HG03045 (cell line): ENCODE results near the gene SRPRB.

Source experiments
- ATAC-seq: cut with Tn5 transposase; IDR thresholded peaks from one replicate; pipeline ENCODE4 v1.9.1; 2021; ENCODE audit warnings: mild to moderate bottlenecking, moderate library complexity; ENCODE audit not compliant: unreplicated experiment

The SRPRB gene

DNA sequence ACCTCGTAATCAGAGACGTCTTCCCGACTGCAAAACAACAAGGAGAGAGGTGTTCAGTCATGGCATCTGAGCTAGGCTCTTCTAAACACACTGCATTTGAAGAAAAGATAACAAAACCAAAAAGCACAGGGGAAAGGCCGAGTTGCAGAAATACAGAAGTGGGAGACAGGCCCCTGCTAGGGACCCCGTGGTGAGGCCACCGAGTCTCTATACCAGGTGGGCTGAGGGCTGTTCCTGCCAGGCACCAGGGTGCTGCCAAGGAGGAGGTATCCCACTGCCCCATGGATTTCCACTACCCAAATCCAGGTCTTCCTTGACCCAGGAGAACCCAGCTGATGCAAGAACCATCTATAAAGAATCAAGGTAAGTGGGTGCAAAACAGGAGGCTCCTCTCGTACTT lies 59.0 kb downstream of the SRPRB start:
- no peak for ATAC-seq

DNA sequence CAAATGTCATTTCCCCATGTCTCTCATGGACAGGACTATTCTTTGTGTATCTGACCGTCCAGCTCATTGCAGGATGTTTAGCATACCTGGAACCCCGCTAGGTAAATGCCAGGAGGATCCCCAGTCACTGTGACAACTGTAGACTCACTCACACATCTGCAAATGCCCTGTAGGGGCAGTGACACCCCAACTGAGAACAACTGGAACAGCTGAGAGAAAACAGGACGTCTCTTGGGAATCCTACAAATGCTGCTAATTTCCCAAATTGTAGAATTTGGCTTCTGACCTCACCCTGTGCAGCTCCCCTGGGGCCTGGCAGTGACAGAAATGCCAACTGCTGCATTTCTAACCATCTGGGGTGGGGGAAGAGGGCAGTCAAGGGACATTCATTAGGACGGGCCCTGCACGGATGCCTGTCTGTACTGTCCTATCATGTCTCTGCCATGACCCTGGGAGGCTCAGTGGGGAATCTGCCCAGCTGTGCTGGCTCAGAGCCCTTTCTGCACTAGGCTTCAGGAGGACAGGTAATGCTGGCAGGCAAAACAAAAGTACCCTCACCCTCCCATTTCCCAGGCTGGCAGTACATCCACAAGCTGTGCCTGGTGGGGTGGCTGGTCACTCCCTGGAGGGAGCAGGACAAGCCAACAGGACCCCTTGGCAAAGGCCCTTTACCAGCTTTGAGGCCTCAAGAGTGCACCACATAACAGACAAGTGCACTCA lies 59.7 kb downstream of the SRPRB start:
- ATAC-seq: no peak

DNA sequence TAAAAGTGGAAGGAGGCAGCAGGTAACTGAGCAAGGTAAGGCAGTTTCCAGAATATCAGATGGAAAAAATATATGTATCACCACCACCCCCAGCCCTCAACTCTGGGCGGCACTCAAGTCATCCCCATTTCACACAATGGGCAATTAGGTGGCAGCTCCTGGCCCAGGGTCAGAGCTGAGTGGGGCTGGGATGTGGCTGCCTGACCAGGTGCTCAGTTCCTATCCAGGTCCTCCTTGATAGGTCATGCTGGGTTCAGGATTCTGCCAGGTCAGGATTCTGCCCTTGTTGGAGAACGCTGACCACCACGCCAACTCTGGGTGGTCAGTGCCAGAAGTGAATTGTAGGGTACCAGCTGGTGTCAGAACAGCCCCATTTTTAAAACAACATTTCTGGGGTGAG lies 60.5 kb downstream of the SRPRB start:
- no peak for ATAC-seq

DNA sequence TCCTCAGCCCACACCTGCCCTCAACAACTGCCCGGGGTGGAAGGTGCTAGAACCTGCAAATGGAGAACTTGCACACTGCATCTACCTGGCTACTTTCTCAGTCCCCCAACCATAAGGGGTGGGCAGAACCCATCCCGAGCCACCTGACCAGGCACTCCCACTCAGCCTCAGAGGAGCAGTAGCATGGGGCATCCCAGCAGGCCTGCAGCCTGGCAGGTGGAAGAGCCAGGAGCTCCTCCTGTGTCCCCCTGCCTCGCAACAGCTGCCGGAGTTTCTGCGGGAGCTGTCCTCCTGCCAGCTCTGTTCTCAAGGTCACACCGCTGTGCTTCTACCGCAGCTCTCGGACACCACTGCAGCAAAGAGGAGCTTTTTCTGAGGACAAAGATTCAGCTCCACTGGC lies 62.6 kb downstream of the SRPRB start:
- no peak for ATAC-seq

DNA sequence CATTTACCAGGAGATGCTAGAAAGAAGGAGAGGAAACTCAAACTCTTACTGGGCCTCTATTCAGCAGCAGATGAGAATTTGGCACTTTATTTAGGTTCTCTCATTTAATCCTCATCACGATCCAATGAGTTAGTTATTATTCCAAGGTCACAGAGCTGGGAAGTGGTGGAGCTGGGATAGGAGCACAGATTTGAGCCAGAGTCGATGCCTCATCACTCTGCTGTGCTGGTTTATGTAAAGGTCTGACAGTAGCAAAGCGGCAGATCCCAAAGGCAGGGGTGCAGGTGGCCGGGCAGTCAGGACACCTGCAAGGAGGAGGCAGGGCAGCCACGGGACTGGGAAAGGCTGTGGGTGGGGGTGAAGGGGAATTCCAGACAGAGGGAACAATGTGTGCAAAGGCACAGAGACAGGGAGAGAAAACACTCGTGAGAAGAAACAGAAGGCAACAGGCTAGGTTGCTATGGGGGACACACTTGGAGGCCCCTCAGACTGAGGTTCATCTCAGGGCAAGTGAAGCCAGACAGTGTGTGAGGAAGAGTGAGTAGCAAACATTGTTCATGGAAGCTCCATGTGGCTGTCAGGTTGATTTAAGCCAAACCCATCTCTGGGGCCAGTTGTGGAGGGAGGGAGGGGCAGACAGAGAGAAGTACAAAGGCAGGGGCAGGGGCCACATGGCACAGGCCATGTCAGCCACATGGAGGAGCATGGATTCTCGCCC lies 63.3 kb downstream of the SRPRB start:
- ATAC-seq: no peak

DNA sequence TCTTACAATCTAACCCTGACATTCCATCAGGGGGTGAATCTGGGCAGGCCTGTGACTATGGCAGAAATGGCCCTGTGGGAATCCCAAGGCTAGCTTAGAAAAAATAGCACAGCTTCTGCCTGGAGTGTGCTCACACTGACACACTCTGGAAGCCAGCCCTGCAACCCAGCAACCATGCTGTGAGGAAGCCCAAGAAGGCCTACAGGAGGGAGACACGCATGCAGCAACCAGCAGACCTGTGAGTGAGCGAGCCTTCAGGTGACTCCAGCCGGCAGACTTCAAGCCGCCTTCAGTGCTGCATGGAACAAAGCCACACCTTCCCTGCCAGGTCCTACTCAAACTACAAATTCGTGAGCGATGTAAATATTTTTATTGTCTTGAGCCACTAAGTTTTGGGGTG lies 64.0 kb downstream of the SRPRB start:
- ATAC-seq: no peak

DNA sequence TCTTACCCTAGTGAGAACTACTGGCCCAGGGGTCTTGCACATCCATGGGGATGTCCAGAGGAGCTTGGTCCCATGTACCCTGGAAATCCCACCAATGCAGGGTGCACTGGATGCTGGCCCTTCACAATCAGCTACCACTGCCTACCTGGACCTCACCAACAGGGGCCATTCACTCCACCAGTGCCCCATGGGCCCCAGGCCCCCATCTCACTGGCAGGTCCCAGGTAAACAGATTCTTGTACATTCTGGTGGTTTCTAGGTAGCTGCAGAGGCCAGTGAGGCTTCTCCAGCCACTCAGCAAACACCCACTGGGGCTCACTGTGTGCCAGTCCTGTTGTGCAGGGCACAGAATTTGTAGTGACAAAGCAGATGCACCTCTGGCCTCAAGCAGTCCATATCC lies 65.2 kb downstream of the SRPRB start:
- ATAC-seq: no peak
